SK-N-MC (cell line): Measurements from ENCODE around the gene MIOS.
"Not testable (repeated sequence)": the region's sequence is repeated elsewhere in the genome, so short reads cannot be mapped to it uniquely, and the experiment has no call there.

Experiments
- DNase-seq: peaks from one replicate; pipeline ENCODE4 v3.0.0-alpha.2; 2011; ENCODE audit warnings: low read depth, low spot score
- H3K27ac ChIP-seq: fragments of 200-600 bp; sonication (generic); 2 replicates; pipeline ENCODE4 v1.5.1; 2016; ENCODE audit warnings: mixed run types
- H3K36me3 ChIP-seq: fragments of 200-600 bp; sonication (generic); 2 replicates; pipeline ENCODE4 v1.6.1; 2017; ENCODE audit warnings: antibody characterized with exemption, low read length, mixed read lengths; ENCODE audit not compliant: insufficient read depth
- H3K4me3 ChIP-seq: fragments of 200-600 bp; sonication (generic); 2 replicates; pipeline ENCODE4 v1.5.1; 2016
- H3K9ac ChIP-seq: fragments of 200-600 bp; sonication (generic); 2 replicates; pipeline ENCODE4 v1.8.0; 2017; ENCODE audit warnings: mixed run types, mixed read lengths; ENCODE audit not compliant: insufficient read length
- H3K9me3 ChIP-seq: fragments of 200-600 bp; sonication (generic); 2 replicates; pipeline ENCODE4 v1.6.1; 2017; ENCODE audit warnings: low read depth, mild to moderate bottlenecking, antibody characterized with exemption, low read length, moderate library complexity, mixed read lengths
- EZH2 ChIP-seq: fragments of 200-600 bp; sonication (generic); IDR thresholded peaks from one replicate; pipeline ENCODE4 v1.6.1; 2017; ENCODE audit warnings: antibody characterized with exemption
- FOXP2 ChIP-seq: optimal IDR thresholded peaks from 2 replicates; pipeline ENCODE3; 2011; ENCODE audit warnings: mild to moderate bottlenecking, moderate library complexity; ENCODE audit not compliant: insufficient read depth; ENCODE audit errors: extremely low read length, control extremely low read depth
- POLR2AphosphoS5 ChIP-seq: IDR thresholded peaks from 2 replicates; pipeline ENCODE4 v1.6.1; 2012; ENCODE audit warnings: mild to moderate bottlenecking, low read depth, low read length, borderline replicate concordance

Gene MIOS

DNA sequence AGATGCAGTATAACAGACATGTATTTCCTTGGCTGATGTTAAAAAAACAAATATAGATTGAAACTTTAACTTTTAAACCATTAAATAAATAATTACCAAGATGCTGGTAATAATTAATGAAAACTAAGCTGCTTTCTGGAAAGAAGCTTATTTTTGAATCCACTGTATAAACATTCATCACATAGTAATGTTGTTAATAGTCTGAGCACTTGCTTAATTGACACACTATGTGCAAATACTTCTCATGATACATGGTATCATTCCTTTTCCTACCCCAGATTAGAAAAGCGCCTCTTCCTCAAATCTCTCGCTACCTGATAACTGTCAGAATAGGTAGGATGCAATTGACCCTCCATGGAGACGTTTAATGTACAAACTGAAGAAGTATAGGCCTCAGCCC, 16.0 kb upstream of the MIOS start:
- no peak for TF ChIP-seq FOXP2
- no peak for TF ChIP-seq EZH2
- no peak for TF ChIP-seq POLR2AphosphoS5
- Histone ChIP-seq H3K9ac (no peak overlapping the region), H3K36me3 (no peaks in the 10 kb centered on the region), H3K4me3 (no peak overlapping the region), H3K9me3 (no peaks in the 10 kb centered on the region), H3K27ac (no peak overlapping the region)
- no peak for DNase-seq

DNA sequence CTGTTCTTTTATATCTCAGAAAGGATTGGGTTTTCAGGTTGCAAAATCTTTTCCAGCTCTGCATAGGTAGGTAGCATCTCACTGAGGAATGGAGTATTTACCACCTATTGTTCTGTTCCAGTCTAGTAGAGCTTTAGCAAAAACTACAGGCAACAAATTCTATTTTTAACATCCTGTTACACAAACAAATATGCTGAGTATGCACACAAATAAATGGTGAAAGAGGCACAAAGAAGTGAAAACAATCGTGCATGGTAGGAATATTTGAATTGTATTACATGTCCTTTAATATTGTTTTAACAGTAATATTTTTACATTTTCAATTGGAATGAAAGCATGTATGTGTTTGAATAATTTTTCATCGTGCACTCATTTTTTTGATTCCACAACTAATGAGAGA, 14.5 kb upstream of the MIOS start:
- no peak for DNase-seq
- TF ChIP-seq FOXP2 (no peak), EZH2 (no peak), POLR2AphosphoS5 (no peak)
- H3K4me3 ChIP-seq = no peak overlapping the region
- H3K9me3 ChIP-seq = no peaks in the 10 kb centered on the region
- H3K9ac ChIP-seq = no peak overlapping the region
- H3K36me3 ChIP-seq = no peaks in the 10 kb centered on the region
- no peak overlapping the region for H3K27ac ChIP-seq

GRCh38 chr7:7553386-7553785, 13.3 kb upstream of the MIOS start:
- no peak overlapping the region for H3K4me3 ChIP-seq
- no peak for TF ChIP-seq POLR2AphosphoS5
- TF ChIP-seq FOXP2 = no peak
- no peak for TF ChIP-seq EZH2
- no peak overlapping the region for H3K27ac ChIP-seq

DNA sequence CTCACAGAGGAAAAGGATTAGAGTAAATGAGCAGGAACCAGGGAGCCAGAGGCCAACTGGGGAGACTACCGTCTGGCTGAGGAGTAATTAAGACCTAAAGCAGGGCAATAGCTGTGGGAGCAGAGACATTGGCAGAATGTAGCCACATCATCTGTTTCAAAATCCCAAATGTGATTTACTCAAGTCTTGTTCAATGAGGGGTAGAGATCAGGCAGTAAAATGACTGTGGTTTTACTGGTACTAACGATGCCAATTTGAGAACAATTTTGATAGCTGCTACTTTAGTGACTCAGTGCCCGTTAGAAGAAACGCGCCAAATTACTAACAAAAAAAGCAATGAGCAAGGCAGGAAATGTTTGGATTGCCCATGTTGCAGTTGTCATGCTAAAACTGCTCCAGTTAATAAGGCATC, 12.7 kb upstream of the MIOS start:
- H3K27ac ChIP-seq = no peak overlapping the region
- peak; percentile 12 for DNase-seq
- TF ChIP-seq FOXP2 (no peak), EZH2 (no peak), POLR2AphosphoS5 (no peak)
- no peak overlapping the region for H3K9ac ChIP-seq
- H3K9me3 ChIP-seq = no peaks in the 10 kb centered on the region
- no peaks in the 10 kb centered on the region for H3K36me3 ChIP-seq
- no peak overlapping the region for H3K4me3 ChIP-seq

More at GRCh38 chr7:7553386-7553785, 13.3 kb upstream of the MIOS start:
- Histone ChIP-seq H3K9ac (no peak overlapping the region), H3K9me3 (no peaks in the 10 kb centered on the region), H3K36me3 (no peaks in the 10 kb centered on the region)
- DNase-seq = no peak

- no peak for DNase-seq
- Histone ChIP-seq H3K36me3 (no peaks in the 10 kb centered on the region), H3K9me3 (no peaks in the 10 kb centered on the region), H3K27ac (no peak overlapping the region), H3K4me3 (peak overlapping the region; percentile 0; the same call in 1 of the 2 replicates), H3K9ac (no peak overlapping the region)
- TF ChIP-seq FOXP2 = no peak
- TF ChIP-seq EZH2 = no peak
- TF ChIP-seq POLR2AphosphoS5 = no peak
Observed at GRCh38 chr7:7554649-7555575, 11.8 kb upstream of the MIOS start.

DNA sequence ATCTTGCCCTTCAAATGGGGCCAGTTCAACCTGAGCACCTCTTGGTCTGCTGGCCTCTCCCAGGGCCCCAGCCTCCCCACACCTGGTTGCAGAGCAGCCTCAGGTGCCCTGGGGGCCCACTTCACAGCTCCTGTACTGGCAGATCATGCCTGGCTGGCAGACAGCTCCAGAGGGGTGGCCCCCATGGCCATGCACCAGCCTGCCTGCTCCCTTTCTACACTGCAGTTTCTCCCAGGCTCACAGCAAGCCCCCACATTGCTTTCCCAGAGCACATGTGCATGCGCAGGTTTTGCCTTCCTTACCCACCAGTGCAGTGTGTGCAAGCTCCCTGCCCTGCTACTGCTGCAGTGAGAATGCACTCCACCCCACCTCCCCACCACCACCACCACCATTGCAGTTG, 9.8 kb upstream of the MIOS start:
- H3K27ac ChIP-seq = no peak overlapping the region
- H3K9me3 ChIP-seq = no peaks in the 10 kb centered on the region
- H3K4me3 ChIP-seq = no peak overlapping the region
- no peak for DNase-seq
- TF ChIP-seq POLR2AphosphoS5 = no peak
- TF ChIP-seq EZH2 = no peak
- TF ChIP-seq FOXP2 = no peak
- H3K36me3 ChIP-seq = no peaks in the 10 kb centered on the region
- no peak overlapping the region for H3K9ac ChIP-seq

GRCh38 chr7:7557252-7557651, 9.4 kb upstream of the MIOS start:
- TF ChIP-seq EZH2 = no peak
- TF ChIP-seq FOXP2 = no peak
- TF ChIP-seq POLR2AphosphoS5 = no peak
- no peak overlapping the region for H3K27ac ChIP-seq
- no peaks in the 10 kb centered on the region for H3K36me3 ChIP-seq
- no peak overlapping the region for H3K9ac ChIP-seq
- no peak overlapping the region for H3K4me3 ChIP-seq
- no peaks in the 10 kb centered on the region for H3K9me3 ChIP-seq
- no peak for DNase-seq

- not testable (repeated sequence) for H3K27ac ChIP-seq, H3K4me3 ChIP-seq, H3K9me3 ChIP-seq, H3K36me3 ChIP-seq, DNase-seq, H3K9ac ChIP-seq
Observed at GRCh38 chr7:7561591-7561990, 5.1 kb upstream of the MIOS start.

DNA sequence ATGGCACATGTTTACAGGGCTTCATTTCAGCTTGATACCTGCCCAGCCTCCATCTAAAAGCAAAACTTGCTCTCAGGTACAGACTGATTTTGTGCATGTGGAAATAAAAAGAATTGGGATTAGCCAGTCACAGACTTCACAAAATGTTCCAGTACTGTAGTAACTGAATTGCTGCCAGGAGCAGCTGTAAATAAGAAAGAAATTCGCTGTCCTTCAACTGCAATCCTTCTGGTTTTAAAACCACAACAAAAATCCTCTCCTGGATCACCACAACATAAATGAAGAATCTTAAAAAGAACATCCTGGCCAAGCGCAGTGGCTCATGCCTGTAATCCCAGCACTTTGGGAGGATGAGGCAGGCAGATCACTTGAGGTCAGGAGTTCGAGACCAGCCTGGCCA, 3.9 kb upstream of the MIOS start:
- H3K36me3 ChIP-seq = no peaks in the 10 kb centered on the region
- no peak overlapping the region for H3K4me3 ChIP-seq
- no peak for TF ChIP-seq POLR2AphosphoS5
- TF ChIP-seq FOXP2 = no peak
- TF ChIP-seq EZH2 = no peak
- DNase-seq = no peak
- H3K27ac ChIP-seq = no peak overlapping the region
- H3K9ac ChIP-seq = no peak overlapping the region
- H3K9me3 ChIP-seq = no peaks in the 10 kb centered on the region
